Suprapubic skin (tissue), 4 donors: ENCODE data around the gene RAMACL. TPM values are rescaled to one million over a fixed set of nuclear protein-coding genes. Genes with fewer than 3 reads are reported as not detected.

Source experiments
- DNase-seq, 2 donors: peaks; one replicate each; pipeline ENCODE4 v3.0.0-alpha.2; 2019; ENCODE audit warnings: low spot score in 2 of 2
- H3K27ac ChIP-seq: fragments of 200-600 bp; sonication (generic); one replicate; pipeline ENCODE4 v1.5.1; 2019
- H3K27me3 ChIP-seq: fragments of 200-600 bp; sonication (generic); one replicate; pipeline ENCODE4 v1.5.1; 2019
- H3K36me3 ChIP-seq: fragments of 200-600 bp; sonication (generic); one replicate; pipeline ENCODE4 v1.5.1; 2019
- H3K4me1 ChIP-seq: fragments of 200-600 bp; sonication (generic); one replicate; pipeline ENCODE4 v1.5.1; 2019
- H3K4me3 ChIP-seq: fragments of 200-600 bp; sonication (generic); one replicate; pipeline ENCODE4 v1.5.1; 2019; ENCODE audit warnings: mild to moderate bottlenecking
- H3K9me3 ChIP-seq: fragments of 200-600 bp; sonication (generic); one replicate; pipeline ENCODE4 v1.5.1; 2019
- CTCF ChIP-seq, 2 donors: fragments of 200-600 bp in 1 of 2; fragments of 450-650 bp in 1 of 2; sonication (generic) in 1 of 2; IDR thresholded peaks; one replicate each; pipeline ENCODE4 v1.5.1; 2016 to 2019; ENCODE audit warnings: antibody characterized with exemption in 2 of 2, mild to moderate bottlenecking in 1 of 2, moderate library complexity in 1 of 2
- EP300 ChIP-seq: sonication (generic); formaldehyde crosslinking; IDR thresholded peaks from one replicate; pipeline ENCODE4 v1.6.1; 2017; ENCODE audit warnings: antibody characterized with exemption
- POLR2A ChIP-seq, 2 donors: fragments of 450-650 bp; IDR thresholded peaks; one replicate each; pipeline ENCODE4 v1.6.1; 2017; ENCODE audit warnings: antibody characterized with exemption in 2 of 2, mild to moderate bottlenecking in 2 of 2, moderate library complexity in 2 of 2
- POLR2AphosphoS5 ChIP-seq, 3 donors: sonication (generic); formaldehyde crosslinking; IDR thresholded peaks; one replicate each; pipeline ENCODE4 v1.6.1; 2017; ENCODE audit warnings: antibody characterized with exemption in 3 of 3
- WGBS: methylation state at CpG from one replicate; pipeline ENCODE4 v1.1.5; 2018; 5-methylcytosine and 5-hydroxymethylcytosine counted together
- total RNA-seq, 4 donors: library from RNA; depleted of rRNA; stranded (reverse); fragments of >200 nt; gene quantifications; one replicate each; pipeline ENCODE4 v1.1.0, GENCODE V29; 2016

The RAMACL gene
- total RNA-seq, 4 donors from 2014 or later, result 1.0 to 3.6 (median 1.1) TPM

- DNase-seq, result no peak
These were observed 32.8 kb downstream of the RAMACL start for GRCh38 chr6:166553563-166554271.

GRCh38 chr6:166552600-166552999 is 33.9 kb downstream of the RAMACL start:
- 83% methylated on average over 7 of the region's 7 CpGs for WGBS
- Histone ChIP-seq H3K36me3 (no peaks in the 10 kb centered on the region), H3K27me3 (no peaks in the 10 kb centered on the region), H3K4me1 (peaks cover 47% of the 10 kb centered on the region), H3K9me3 (no peaks in the 10 kb centered on the region), H3K27ac (no peak overlapping the region), H3K4me3 (no peak overlapping the region)
- TF ChIP-seq POLR2A (IDR thresholded peaks at IDR 0.05) (no peak), POLR2AphosphoS5 (IDR thresholded peaks at IDR 0.05) (no peak), CTCF (IDR thresholded peaks at IDR 0.05) (no peak), EP300 (no peak)
- no peak for DNase-seq

More at GRCh38 chr6:166553563-166554271, 32.8 kb downstream of the RAMACL start:
- peaks cover 49% of the 10 kb centered on the region for H3K4me1 ChIP-seq
- 53% methylated on average over 13 of the region's 13 CpGs for WGBS
- H3K27me3 ChIP-seq, result no peaks in the 10 kb centered on the region
- H3K9me3 ChIP-seq, result no peaks in the 10 kb centered on the region
- TF ChIP-seq POLR2A (IDR thresholded peaks at IDR 0.05) (no peak), CTCF (IDR thresholded peaks at IDR 0.05) (no peak), EP300 (no peak), POLR2AphosphoS5 (IDR thresholded peaks at IDR 0.05) (no peak)
- no peaks in the 10 kb centered on the region for H3K36me3 ChIP-seq
- H3K27ac ChIP-seq, result peak overlapping the region; percentile 83
- H3K4me3 ChIP-seq, result no peak overlapping the region

- 87% methylated on average over 16 of the region's 16 CpGs for whole genome bisulfite sequencing
- no peak for DNase-seq
- Histone ChIP-seq H3K27me3 (no peaks in the 10 kb centered on the region), H3K4me3 (no peak overlapping the region), H3K4me1 (peaks cover 40% of the 10 kb centered on the region), H3K27ac (no peak overlapping the region), H3K9me3 (no peaks in the 10 kb centered on the region), H3K36me3 (no peaks in the 10 kb centered on the region)
- TF ChIP-seq CTCF (IDR thresholded peaks at IDR 0.05) (no peak), EP300 (no peak), POLR2A (IDR thresholded peaks at IDR 0.05) (no peak), POLR2AphosphoS5 (IDR thresholded peaks at IDR 0.05) (no peak)
These were observed 34.6 kb downstream of the RAMACL start for GRCh38 chr6:166551754-166552495.

GRCh38 chr6:166546653-166547052 is 39.8 kb downstream of the RAMACL start:
- DNase-seq, result no peak

More at GRCh38 chr6:166546653-166547052, 39.8 kb downstream of the RAMACL start:
- Histone ChIP-seq H3K36me3 (no peaks in the 10 kb centered on the region), H3K4me1 (peaks cover 9% of the 10 kb centered on the region), H3K27ac (no peak overlapping the region), H3K9me3 (no peaks in the 10 kb centered on the region), H3K4me3 (no peak overlapping the region), H3K27me3 (no peaks in the 10 kb centered on the region)
- TF ChIP-seq CTCF (IDR thresholded peaks at IDR 0.05) (no peak), POLR2AphosphoS5 (IDR thresholded peaks at IDR 0.05) (no peak), EP300 (no peak), POLR2A (IDR thresholded peaks at IDR 0.05) (no peak)
- WGBS, result 95% methylated on average over 6 of the region's 6 CpGs
